PC-9 (cell line): Measurements from ENCODE around the gene NR2C1.

ENCODE experiments used
- EZH2 ChIP-seq: fragments of 200-600 bp; sonication (generic); IDR thresholded peaks from 2 replicates; pipeline ENCODE4 v1.8.0; 2017; ENCODE audit warnings: antibody characterized with exemption, low read depth
- TF ChIP-seq, protein P1 (sequence below): fragments of 200-600 bp; sonication (generic); conservative IDR thresholded peaks from 2 replicates; pipeline ENCODE4 v1.6.1; 2017; ENCODE audit warnings: mixed run types, antibody characterized with exemption, mild to moderate bottlenecking, moderate library complexity

DNA sequence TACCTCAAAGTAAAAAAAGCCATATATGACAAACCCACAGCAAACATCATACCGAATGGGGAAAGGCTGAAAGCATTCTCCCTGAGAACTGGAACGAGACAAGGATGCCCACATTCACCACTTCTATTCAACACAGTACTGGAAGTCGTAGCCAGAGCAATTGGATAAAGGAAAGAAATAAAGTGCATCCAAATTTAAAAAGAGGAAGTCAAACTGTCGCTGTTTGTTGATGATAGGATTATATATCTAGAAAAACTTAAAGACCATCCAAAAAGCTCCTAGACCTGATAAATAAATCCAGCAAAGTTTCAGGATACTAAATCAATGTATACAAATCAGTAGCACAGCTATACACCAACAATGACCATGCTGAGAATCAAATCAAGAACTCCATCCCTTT is 75.1 kb downstream of the NR2C1 start:
- TF ChIP-seq EZH2 = no peak
- TF ChIP-seq, protein P1, sequence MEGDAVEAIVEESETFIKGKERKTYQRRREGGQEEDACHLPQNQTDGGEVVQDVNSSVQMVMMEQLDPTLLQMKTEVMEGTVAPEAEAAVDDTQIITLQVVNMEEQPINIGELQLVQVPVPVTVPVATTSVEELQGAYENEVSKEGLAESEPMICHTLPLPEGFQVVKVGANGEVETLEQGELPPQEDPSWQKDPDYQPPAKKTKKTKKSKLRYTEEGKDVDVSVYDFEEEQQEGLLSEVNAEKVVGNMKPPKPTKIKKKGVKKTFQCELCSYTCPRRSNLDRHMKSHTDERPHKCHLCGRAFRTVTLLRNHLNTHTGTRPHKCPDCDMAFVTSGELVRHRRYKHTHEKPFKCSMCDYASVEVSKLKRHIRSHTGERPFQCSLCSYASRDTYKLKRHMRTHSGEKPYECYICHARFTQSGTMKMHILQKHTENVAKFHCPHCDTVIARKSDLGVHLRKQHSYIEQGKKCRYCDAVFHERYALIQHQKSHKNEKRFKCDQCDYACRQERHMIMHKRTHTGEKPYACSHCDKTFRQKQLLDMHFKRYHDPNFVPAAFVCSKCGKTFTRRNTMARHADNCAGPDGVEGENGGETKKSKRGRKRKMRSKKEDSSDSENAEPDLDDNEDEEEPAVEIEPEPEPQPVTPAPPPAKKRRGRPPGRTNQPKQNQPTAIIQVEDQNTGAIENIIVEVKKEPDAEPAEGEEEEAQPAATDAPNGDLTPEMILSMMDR = no peak
